H1 (cell line): Measurements from ENCODE around the gene RSAD2.

ENCODE experiments used
- CREB1 ChIP-seq: IDR thresholded peaks from 2 replicates; pipeline ENCODE4 v1.6.1; 2012; ENCODE audit warnings: inconsistent platforms
- CTCF ChIP-seq, 3 experiments: IDR thresholded peaks; 1 replicate in 2 of 3; 2 replicates in 1 of 3; pipeline versions ENCODE4 v1.5.1 to v1.6.1; 2011; ENCODE audit warnings: low read length in 3 of 3, mild to moderate bottlenecking in 3 of 3, inconsistent platforms in 2 of 3, low read depth in 1 of 3, moderate library complexity in 1 of 3; ENCODE audit not compliant: insufficient read depth in 1 of 3; ENCODE audit errors: control extremely low read depth in 1 of 3
- EGR1 ChIP-seq: IDR thresholded peaks from 2 replicates; pipeline ENCODE4 v1.6.1; 2011; ENCODE audit warnings: low read depth, low read length, borderline replicate concordance
- EP300 ChIP-seq, 2 experiments: IDR thresholded peaks; 1 replicate in 1 of 2; 2 replicates in 1 of 2; pipeline ENCODE4 v1.6.1; 2011 to 2012; ENCODE audit warnings: low read depth in 2 of 2, low read length in 2 of 2, mild to moderate bottlenecking in 2 of 2, borderline replicate concordance in 1 of 2, inconsistent platforms in 1 of 2, moderate library complexity in 1 of 2
- EZH2 ChIP-seq: fragments of 200-600 bp; sonication (generic); IDR thresholded peaks from 2 replicates; pipeline ENCODE4 v1.7.1; 2012; ENCODE audit warnings: low read depth, mild to moderate bottlenecking, moderate library complexity, low read length, inconsistent platforms; ENCODE audit not compliant: severe bottlenecking
- FOSL1 ChIP-seq: IDR thresholded peaks from 2 replicates; pipeline ENCODE4 v1.6.1; 2011; ENCODE audit warnings: mild to moderate bottlenecking, low read depth, low read length, moderate library complexity; ENCODE audit not compliant: insufficient read depth
- HDAC2 ChIP-seq, 2 experiments: fragments of 300-600 bp in 1 of 2; sonication (generic) in 1 of 2; IDR thresholded peaks; 2 replicates each; pipeline ENCODE4 v1.6.1; 2011 to 2012; ENCODE audit warnings: low read depth in 2 of 2, low read length in 2 of 2, mild to moderate bottlenecking in 2 of 2, moderate library complexity in 2 of 2, borderline replicate concordance in 1 of 2, inconsistent platforms in 1 of 2
- JUND ChIP-seq: IDR thresholded peaks from 2 replicates; pipeline ENCODE4 v1.6.1; 2011; ENCODE audit warnings: mild to moderate bottlenecking, improper control_type of control experiment, low read length
- KDM4A ChIP-seq: IDR thresholded peaks from one replicate; pipeline ENCODE4 v1.7.1; 2012; ENCODE audit warnings: low read depth, mild to moderate bottlenecking, moderate library complexity, low read length, inconsistent platforms; ENCODE audit not compliant: severe bottlenecking
- RAD21 ChIP-seq, 2 experiments: IDR thresholded peaks in 1 of 2; conservative IDR thresholded peaks in 1 of 2; 2 replicates each; pipeline ENCODE4 v1.6.1; 2011; ENCODE audit warnings: low read depth in 2 of 2, low read length in 2 of 2, improper control_type of control experiment in 1 of 2, inconsistent platforms in 1 of 2, mild to moderate bottlenecking in 1 of 2, moderate library complexity in 1 of 2
- RFX5 ChIP-seq: IDR thresholded peaks from 2 replicates; pipeline ENCODE4 v1.6.1; 2011; ENCODE audit warnings: low read depth, low read length, improper control_type of control experiment, borderline replicate concordance
- SIX5 ChIP-seq: IDR thresholded peaks from 2 replicates; pipeline ENCODE4 v1.6.1; 2011; ENCODE audit warnings: mild to moderate bottlenecking, low read depth, low read length
- SUZ12 ChIP-seq: fragments of 200-600 bp; sonication (generic); IDR thresholded peaks from 2 replicates; pipeline ENCODE4 v1.6.1; 2012; ENCODE audit warnings: mild to moderate bottlenecking, inconsistent platforms, low read length, moderate library complexity, mixed read lengths
- TF ChIP-seq, protein P1 (sequence below): fragments of 300-600 bp; sonication (generic); IDR thresholded peaks from 2 replicates; pipeline ENCODE4 v1.7.1; 2012; ENCODE audit warnings: low read length, moderate library complexity, mild to moderate bottlenecking, inconsistent platforms; ENCODE audit not compliant: insufficient replicate concordance

DNA sequence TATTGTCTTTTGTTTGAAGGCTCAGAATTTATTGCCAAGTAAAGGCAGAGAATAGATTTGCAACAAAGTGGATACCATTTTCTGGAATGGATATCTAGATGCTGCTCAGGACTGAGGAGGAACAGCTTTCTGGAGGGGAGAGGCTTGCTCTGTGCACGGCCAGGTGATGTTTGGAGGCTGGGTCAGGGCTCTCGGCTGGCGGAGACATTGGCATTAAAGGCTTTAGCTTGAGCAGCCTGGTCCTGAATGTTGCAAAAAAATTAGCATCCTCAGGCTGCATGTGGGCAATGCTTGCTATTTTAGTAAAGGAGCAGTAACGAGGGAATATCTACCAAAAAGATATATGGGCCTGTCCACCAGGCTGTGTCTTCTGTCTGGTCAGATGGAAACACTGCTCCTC lies 60.0 kb downstream of the RSAD2 start:
- no peak for TF ChIP-seq EZH2
- no peak for TF ChIP-seq SIX5
- TF ChIP-seq CTCF (IDR thresholded peaks at IDR 0.05; ENCODE audit: control extremely low read depth in 1 of 3, insufficient read depth in 1 of 3, low read depth in 1 of 3, low read length in 3 of 3): no peak
- TF ChIP-seq JUND: no peak
- no peak for TF ChIP-seq SUZ12
- TF ChIP-seq KDM4A: no peak
- no peak for TF ChIP-seq CREB1
- TF ChIP-seq EP300 (IDR thresholded peaks at IDR 0.05; ENCODE audit: borderline replicate concordance in 1 of 2, low read depth in 2 of 2, low read length in 2 of 2): no peak
- TF ChIP-seq RAD21 (IDR thresholded peaks at IDR 0.05 in 1 of 2, conservative IDR thresholded peaks at IDR 0.05 in 1 of 2; ENCODE audit: low read depth in 2 of 2, low read length in 2 of 2): no peak
- TF ChIP-seq, protein P1, sequence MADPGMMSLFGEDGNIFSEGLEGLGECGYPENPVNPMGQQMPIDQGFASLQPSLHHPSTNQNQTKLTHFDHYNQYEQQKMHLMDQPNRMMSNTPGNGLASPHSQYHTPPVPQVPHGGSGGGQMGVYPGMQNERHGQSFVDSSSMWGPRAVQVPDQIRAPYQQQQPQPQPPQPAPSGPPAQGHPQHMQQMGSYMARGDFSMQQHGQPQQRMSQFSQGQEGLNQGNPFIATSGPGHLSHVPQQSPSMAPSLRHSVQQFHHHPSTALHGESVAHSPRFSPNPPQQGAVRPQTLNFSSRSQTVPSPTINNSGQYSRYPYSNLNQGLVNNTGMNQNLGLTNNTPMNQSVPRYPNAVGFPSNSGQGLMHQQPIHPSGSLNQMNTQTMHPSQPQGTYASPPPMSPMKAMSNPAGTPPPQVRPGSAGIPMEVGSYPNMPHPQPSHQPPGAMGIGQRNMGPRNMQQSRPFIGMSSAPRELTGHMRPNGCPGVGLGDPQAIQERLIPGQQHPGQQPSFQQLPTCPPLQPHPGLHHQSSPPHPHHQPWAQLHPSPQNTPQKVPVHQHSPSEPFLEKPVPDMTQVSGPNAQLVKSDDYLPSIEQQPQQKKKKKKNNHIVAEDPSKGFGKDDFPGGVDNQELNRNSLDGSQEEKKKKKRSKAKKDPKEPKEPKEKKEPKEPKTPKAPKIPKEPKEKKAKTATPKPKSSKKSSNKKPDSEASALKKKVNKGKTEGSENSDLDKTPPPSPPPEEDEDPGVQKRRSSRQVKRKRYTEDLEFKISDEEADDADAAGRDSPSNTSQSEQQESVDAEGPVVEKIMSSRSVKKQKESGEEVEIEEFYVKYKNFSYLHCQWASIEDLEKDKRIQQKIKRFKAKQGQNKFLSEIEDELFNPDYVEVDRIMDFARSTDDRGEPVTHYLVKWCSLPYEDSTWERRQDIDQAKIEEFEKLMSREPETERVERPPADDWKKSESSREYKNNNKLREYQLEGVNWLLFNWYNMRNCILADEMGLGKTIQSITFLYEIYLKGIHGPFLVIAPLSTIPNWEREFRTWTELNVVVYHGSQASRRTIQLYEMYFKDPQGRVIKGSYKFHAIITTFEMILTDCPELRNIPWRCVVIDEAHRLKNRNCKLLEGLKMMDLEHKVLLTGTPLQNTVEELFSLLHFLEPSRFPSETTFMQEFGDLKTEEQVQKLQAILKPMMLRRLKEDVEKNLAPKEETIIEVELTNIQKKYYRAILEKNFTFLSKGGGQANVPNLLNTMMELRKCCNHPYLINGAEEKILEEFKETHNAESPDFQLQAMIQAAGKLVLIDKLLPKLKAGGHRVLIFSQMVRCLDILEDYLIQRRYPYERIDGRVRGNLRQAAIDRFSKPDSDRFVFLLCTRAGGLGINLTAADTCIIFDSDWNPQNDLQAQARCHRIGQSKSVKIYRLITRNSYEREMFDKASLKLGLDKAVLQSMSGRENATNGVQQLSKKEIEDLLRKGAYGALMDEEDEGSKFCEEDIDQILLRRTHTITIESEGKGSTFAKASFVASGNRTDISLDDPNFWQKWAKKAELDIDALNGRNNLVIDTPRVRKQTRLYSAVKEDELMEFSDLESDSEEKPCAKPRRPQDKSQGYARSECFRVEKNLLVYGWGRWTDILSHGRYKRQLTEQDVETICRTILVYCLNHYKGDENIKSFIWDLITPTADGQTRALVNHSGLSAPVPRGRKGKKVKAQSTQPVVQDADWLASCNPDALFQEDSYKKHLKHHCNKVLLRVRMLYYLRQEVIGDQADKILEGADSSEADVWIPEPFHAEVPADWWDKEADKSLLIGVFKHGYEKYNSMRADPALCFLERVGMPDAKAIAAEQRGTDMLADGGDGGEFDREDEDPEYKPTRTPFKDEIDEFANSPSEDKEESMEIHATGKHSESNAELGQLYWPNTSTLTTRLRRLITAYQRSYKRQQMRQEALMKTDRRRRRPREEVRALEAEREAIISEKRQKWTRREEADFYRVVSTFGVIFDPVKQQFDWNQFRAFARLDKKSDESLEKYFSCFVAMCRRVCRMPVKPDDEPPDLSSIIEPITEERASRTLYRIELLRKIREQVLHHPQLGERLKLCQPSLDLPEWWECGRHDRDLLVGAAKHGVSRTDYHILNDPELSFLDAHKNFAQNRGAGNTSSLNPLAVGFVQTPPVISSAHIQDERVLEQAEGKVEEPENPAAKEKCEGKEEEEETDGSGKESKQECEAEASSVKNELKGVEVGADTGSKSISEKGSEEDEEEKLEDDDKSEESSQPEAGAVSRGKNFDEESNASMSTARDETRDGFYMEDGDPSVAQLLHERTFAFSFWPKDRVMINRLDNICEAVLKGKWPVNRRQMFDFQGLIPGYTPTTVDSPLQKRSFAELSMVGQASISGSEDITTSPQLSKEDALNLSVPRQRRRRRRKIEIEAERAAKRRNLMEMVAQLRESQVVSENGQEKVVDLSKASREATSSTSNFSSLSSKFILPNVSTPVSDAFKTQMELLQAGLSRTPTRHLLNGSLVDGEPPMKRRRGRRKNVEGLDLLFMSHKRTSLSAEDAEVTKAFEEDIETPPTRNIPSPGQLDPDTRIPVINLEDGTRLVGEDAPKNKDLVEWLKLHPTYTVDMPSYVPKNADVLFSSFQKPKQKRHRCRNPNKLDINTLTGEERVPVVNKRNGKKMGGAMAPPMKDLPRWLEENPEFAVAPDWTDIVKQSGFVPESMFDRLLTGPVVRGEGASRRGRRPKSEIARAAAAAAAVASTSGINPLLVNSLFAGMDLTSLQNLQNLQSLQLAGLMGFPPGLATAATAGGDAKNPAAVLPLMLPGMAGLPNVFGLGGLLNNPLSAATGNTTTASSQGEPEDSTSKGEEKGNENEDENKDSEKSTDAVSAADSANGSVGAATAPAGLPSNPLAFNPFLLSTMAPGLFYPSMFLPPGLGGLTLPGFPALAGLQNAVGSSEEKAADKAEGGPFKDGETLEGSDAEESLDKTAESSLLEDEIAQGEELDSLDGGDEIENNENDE: no peak
- TF ChIP-seq RFX5: no peak
- no peak for TF ChIP-seq EGR1
- TF ChIP-seq HDAC2 (IDR thresholded peaks at IDR 0.05; ENCODE audit: borderline replicate concordance in 1 of 2, low read depth in 2 of 2, low read length in 2 of 2): no peak
- TF ChIP-seq FOSL1: no peak
